Choroid plexus epithelial cell (primary cell): ENCODE results near the gene HPCAL1.

Experiments used
- DNase-seq: peaks from one replicate; pipeline ENCODE4 v3.0.0-alpha.2; 2010; ENCODE audit warnings: low read depth
- H3K4me3 ChIP-seq: 2 replicates; pipeline ENCODE4 v1.5.1; 2011; ENCODE audit warnings: low read depth, mild to moderate bottlenecking, control low read depth, low read length, moderate library complexity
- TF ChIP-seq, protein P1 (sequence below): conservative IDR thresholded peaks from 2 replicates; pipeline ENCODE4 v1.5.1; 2011; ENCODE audit warnings: low read depth, mild to moderate bottlenecking, control low read depth, inconsistent platforms, low read length, moderate library complexity

Gene HPCAL1

GRCh38 chr2:10352972-10353371 lies 50.3 kb downstream of the HPCAL1 start:
- DNase-seq: no peak
- no peak overlapping the region for H3K4me3 ChIP-seq
- TF ChIP-seq, protein P1, sequence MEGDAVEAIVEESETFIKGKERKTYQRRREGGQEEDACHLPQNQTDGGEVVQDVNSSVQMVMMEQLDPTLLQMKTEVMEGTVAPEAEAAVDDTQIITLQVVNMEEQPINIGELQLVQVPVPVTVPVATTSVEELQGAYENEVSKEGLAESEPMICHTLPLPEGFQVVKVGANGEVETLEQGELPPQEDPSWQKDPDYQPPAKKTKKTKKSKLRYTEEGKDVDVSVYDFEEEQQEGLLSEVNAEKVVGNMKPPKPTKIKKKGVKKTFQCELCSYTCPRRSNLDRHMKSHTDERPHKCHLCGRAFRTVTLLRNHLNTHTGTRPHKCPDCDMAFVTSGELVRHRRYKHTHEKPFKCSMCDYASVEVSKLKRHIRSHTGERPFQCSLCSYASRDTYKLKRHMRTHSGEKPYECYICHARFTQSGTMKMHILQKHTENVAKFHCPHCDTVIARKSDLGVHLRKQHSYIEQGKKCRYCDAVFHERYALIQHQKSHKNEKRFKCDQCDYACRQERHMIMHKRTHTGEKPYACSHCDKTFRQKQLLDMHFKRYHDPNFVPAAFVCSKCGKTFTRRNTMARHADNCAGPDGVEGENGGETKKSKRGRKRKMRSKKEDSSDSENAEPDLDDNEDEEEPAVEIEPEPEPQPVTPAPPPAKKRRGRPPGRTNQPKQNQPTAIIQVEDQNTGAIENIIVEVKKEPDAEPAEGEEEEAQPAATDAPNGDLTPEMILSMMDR: no peak

DNA sequence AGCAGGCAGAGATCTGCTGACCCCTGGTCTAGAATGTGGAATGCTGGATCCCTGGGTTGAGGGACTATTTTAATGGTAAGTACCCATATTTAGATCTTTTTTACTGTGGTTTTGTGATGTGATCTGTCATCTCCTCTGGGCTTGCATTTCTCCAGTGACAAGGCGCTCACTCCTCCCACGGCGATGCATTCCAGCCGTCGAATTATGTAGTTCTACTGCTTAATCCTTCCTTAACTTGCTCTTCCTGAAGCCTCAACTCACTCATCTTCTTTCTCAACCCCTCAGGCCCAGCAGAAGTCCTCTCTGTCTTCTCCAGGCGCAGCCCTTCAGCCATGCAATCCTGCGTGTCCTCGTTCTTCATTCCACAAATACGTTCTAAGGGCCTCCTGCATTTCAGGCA lies 51.2 kb downstream of the HPCAL1 start:
- TF ChIP-seq, protein P1: no peak
- DNase-seq: no peak
- H3K4me3 ChIP-seq: no peak overlapping the region

GRCh38 chr2:10354399-10354798 lies 51.7 kb downstream of the HPCAL1 start:
- no peak overlapping the region for H3K4me3 ChIP-seq

GRCh38 chr2:10355471-10356438 lies 53.1 kb downstream of the HPCAL1 start:
- TF ChIP-seq, protein P1: no peak
- no peak overlapping the region for H3K4me3 ChIP-seq
- DNase-seq: no peak

More at GRCh38 chr2:10354399-10354798, 51.7 kb downstream of the HPCAL1 start:
- no peak for DNase-seq
- TF ChIP-seq, protein P1: no peak

DNA sequence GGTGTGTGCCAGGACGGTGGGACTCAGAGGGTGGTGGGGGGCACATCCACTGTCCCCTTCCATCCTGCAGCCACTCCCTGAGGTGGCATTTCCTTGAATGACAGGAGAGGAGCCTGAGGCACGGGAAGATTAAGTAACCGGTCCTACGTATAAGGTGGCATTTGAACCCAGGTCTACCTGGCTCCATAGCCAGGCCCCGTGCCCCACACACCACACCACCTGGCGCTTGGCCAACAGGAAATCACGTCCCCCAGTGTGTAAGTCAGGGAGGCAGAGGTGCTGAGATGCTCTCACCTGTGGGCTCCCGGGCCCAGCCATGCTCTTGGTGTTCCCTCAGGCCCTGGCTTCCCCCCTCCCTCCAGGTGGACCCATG lies 53.7 kb downstream of the HPCAL1 start:
- TF ChIP-seq, protein P1: no peak
- H3K4me3 ChIP-seq: no peak overlapping the region
- DNase-seq: no peak

DNA sequence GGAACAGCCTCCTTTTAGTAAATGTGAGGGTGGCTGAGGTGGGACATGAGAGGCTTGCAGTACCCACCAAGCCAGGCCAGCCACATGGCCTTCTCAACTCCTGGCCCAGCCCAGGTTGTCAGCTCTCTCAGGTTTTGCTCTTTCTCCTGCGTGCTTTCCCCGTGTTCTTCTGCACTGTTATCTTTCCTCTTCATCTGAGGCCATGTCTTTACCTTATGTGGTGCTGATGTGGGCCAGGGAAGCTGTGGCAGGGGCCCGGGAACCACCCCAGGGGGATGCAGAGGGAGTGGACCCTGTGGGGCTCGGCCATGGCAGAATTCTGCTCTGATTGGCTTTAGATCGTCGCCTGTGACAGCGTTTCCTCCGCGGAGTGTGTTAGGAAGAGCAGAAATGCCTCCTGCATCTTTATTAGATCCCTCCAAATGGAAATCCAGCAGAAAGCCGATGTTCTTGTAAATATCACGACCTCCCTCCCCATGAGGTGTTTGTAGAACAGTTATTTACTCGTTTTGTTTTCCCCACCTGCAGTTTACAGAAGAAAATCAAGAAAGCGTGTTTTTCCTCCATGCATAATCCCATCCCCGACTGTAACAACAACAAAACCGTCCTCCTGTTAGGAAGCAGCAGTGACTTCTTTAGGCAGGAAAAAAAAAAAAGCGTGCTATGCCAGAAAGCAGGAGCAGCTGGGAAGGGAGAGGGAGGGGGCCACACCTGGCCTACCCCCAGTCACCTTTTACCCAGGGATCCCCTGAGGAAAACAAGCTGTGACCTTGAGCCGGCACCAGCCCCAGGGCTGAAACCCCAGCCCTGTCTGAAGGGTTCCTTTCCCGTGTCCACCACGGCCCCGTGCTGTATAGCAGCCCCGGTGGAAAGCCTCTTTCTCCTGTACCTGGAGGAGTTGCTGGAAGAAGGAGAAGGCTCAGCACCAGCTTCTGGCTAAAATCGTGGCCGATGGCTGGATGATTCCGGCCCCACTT lies 54.8 kb downstream of the HPCAL1 start:
- TF ChIP-seq, protein P1: no peak
- no peak overlapping the region for H3K4me3 ChIP-seq
- DNase-seq: no peak
